SH-SY5Y (cell line): ENCODE results near the gene LYAR.

Experiments
- GATA2 ChIP-seq: IDR thresholded peaks from 2 replicates; pipeline ENCODE4 v1.6.1; 2011; ENCODE audit warnings: mild to moderate bottlenecking, low read depth, low read length
- GATA3 ChIP-seq: IDR thresholded peaks from 2 replicates; pipeline ENCODE4 v1.6.1; 2011; ENCODE audit warnings: low read depth, mild to moderate bottlenecking, low read length, moderate library complexity

DNA sequence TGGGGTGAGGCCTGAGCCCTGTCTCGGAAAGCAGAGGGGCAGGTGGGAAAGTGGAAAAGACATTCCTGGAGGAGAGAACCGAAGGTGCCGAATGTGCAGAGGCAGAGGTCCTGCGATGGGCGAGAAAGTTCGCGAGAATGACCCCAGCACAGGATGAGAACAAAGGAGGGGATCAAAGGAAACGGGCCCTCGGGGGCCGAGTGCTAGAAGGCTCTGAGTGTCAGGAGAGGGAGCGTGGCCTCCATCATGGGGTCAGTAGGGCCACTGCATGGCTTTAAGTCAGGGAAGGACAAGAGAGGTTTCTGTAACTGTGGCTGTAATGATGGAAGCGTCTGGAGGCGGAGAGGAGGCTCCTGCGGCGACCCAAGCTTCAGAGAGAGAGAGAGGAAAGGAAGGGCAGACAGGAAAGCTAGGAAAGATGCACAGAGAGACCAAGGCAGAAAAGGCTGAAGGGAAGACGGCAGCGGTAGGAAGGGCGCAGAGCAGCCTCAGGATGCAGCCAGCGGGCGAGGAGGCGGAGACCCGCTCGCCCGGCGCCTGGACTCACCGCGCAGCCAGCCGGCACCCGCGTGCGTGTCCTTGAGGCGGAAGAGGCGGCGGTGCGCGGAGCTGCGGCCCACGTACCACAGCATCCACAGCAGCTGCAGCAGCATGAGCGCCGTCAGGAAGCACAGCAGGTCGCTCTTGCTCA lies 63.9 kb downstream of the LYAR start:
- no peak for TF ChIP-seq GATA3
- TF ChIP-seq GATA2: no peak
